AG04449 (cell line): ENCODE measurements around the gene OPHN1.

Experiments
- CTCF ChIA-PET: fragments of 350-600 bp; formaldehyde crosslinking; extraction: SDS; loops from one replicate; lab custom pipeline; 2021; ENCODE audit warnings: antibody characterized with exemption; lab: Yijun Ruan, JAX
- POLR2A ChIA-PET: fragments of 400-600, 350-600 bp; formaldehyde crosslinking; extraction: SDS; loops from one replicate; lab custom pipeline; 2020; ENCODE audit warnings: antibody characterized with exemption, inconsistent platforms; lab: Yijun Ruan, JAX
- DNase-seq: peaks from one replicate; pipeline ENCODE4 v3.0.0-alpha.2; 2010; ENCODE audit warnings: low read depth, low spot score
- H3K4me3 ChIP-seq: 2 replicates; pipeline ENCODE4 v1.5.1; 2011; ENCODE audit warnings: low read depth, mild to moderate bottlenecking, control low read depth, low read length
- TF ChIP-seq, protein P1 (sequence below): IDR thresholded peaks from one replicate; pipeline ENCODE4 v1.5.1; 2011; ENCODE audit warnings: mild to moderate bottlenecking, moderate library complexity, low read length, control low read depth, inconsistent platforms; ENCODE audit not compliant: insufficient read depth; ENCODE audit errors: missing control alignments

Gene OPHN1

DNA sequence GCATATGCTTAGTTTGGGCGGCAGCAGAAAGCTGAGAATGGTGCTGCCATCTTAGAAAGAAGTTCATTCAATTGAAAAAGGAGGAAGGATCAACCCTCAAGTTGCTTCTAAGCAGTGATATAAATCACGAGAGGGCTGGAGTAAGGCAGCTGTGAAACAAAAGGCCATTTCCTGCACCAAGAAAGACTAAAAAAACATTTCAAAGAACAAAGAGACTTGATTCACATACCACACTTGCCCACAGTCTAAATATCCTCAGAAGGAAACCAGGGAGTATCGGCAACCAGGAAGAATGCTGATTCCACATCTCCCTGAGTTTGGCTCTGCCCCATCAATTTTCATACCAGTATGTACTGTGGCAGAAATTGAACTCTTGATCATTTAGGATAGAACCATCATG lies 240.1 kb downstream of the OPHN1 start:
- ChIA-PET CTCF (interaction anchor here (0.9 to 1.1 kb wide), 2 partner anchors 10 to 270 kb away, joined by 3 to 6 read pairs; no protein-coding TSS in a partner anchor), POLR2A (no interaction called here)
- TF ChIP-seq, protein P1, sequence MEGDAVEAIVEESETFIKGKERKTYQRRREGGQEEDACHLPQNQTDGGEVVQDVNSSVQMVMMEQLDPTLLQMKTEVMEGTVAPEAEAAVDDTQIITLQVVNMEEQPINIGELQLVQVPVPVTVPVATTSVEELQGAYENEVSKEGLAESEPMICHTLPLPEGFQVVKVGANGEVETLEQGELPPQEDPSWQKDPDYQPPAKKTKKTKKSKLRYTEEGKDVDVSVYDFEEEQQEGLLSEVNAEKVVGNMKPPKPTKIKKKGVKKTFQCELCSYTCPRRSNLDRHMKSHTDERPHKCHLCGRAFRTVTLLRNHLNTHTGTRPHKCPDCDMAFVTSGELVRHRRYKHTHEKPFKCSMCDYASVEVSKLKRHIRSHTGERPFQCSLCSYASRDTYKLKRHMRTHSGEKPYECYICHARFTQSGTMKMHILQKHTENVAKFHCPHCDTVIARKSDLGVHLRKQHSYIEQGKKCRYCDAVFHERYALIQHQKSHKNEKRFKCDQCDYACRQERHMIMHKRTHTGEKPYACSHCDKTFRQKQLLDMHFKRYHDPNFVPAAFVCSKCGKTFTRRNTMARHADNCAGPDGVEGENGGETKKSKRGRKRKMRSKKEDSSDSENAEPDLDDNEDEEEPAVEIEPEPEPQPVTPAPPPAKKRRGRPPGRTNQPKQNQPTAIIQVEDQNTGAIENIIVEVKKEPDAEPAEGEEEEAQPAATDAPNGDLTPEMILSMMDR: no peak
- DNase-seq: no peak
- H3K4me3 ChIP-seq: no peak overlapping the region

DNA sequence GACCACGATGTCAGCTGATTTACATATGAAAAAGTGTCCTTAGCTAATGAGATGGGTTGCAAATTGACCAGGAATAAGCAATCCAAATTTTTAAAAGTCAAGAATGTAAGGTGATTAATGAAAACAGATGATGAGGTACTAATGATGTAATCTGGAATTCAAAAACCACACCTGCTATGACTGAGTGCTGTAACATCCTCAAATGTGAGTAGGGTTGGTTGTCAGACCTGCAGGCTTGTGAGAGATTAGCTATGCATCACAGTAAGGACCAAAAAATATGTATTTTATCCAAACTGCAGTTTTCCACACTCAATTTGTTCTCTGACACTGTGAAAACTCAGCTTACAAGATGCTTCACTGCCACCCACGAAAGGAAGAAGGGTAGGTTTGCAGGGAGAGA lies 242.5 kb downstream of the OPHN1 start:
- TF ChIP-seq, protein P1: no peak
- ChIA-PET POLR2A (interaction anchor here (0.6 kb wide), 1 partner anchor 17 kb away, joined by 3 read pairs; no protein-coding TSS in a partner anchor), CTCF (no interaction called here)
- H3K4me3 ChIP-seq: no peak overlapping the region
- no peak for DNase-seq

DNA sequence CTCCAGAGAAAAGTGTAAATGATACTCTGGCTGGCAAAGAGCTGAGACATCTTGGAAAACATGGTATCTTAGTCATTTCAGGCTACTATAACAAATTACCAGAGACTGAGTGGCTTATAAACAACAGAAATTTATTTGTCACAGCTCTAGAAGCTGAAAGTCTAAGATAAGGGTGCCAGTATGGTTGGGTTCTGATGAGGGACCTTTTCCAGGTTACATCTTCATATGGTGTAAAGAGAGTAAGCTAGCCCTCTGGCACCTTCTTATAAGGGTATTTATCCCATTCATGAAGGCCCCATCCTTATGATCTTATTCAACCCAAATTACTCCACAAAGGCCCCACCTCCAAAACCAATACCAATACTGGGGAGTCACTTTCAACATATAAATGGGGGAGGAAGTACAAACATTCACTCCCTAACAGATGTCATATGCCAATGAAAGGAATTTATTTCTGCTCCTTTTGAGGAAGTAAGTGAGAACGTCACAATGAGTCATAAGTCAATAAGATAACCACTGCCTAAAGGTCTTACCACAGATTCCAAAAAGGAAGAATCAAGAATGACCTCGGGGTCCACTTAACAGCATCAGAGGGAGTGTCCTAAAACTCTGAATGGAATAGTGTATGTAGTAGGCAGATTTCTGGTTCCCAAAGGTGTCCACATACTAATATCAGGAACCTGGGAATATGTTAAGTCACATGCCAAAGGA lies 246.6 kb downstream of the OPHN1 start:
- DNase-seq: no peak
- no peak overlapping the region for H3K4me3 ChIP-seq
- TF ChIP-seq, protein P1: no peak
- ChIA-PET POLR2A (no interaction called here), CTCF (interaction anchor here (1.3 to 3.6 kb wide), 4 partner anchors 10 to 326 kb away, joined by 3 to 18 read pairs (median 4); no protein-coding TSS in a partner anchor)

DNA sequence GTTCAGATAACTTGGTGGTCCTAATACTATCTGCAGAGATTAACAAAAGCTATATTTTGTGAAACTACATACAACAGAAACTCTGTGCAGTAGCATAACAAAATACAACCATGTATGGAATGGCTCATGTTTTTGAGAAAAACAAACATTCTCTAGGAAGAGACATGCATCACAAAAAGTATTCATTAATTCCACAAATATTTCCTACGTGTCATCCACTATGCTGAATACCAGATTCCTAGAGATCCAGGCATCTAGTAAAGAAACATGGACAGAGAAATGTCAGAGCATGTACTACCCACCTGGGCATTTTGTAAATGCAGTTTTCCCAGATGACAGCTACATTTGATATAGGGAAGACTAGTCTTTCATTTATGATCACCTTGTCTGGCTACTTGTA lies 248.1 kb downstream of the OPHN1 start:
- TF ChIP-seq, protein P1: no peak
- no peak overlapping the region for H3K4me3 ChIP-seq
- DNase-seq: no peak
- ChIA-PET CTCF (interaction anchor here (0.8 to 3.6 kb wide), 5 partner anchors 10 to 279 kb away, joined by 3 to 18 read pairs (median 3); no protein-coding TSS in a partner anchor), POLR2A (no interaction called here)

DNA sequence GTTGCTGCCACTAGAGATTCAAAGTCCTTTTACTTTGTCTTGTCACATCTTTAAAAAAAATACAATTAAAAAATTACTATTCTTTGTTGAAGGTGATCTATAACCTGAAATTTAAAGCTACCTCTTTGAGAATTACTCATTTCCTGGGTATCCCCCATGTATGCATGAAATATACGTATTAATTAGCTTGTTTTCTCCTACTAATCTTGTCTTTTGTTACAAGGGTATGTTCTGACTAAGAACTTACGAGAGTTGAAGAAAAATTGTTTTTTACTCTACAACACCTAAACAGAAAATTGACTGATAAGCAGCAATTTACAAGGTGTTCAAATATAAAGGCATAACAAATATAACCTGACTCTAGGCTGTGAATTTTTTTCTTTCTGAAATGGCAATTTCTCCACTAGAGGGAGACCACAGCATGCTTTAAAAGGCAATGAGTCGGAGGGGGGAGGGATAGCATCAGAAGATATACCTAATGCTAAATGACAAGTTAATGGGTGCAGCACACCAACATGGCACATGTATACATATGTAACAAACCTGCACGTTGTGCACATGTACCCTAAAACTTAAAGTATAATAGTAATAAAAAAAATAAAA lies 249.6 kb downstream of the OPHN1 start:
- no peak for DNase-seq
- CTCF ChIA-PET: interaction anchor here (0.7 to 2.1 kb wide), 14 partner anchors 9 to 528 kb away, joined by 3 to 13 read pairs (median 4); no protein-coding TSS in a partner anchor
- TF ChIP-seq, protein P1: peak; percentile 37
- no peak overlapping the region for H3K4me3 ChIP-seq
- POLR2A ChIA-PET: no interaction called here

DNA sequence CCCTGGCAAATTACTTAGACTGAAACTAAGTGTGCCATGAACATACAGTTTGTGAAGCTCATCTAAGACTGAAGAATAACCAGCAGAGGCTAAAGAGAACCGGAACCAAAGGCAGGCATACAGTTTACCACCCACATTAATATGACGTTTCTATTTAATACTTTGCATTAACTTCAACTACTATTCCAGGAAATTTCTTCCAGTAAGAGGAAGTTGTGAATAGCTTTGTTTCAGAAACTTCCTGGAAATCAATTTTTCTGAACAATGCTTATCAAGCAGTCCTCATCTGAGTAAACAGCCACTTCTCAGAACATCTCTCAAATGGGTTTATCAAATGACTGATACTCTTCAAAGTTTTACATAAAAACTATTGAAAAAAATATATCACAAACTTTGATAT lies 252.7 kb downstream of the OPHN1 start:
- H3K4me3 ChIP-seq: no peak overlapping the region
- DNase-seq: no peak
- POLR2A ChIA-PET: no interaction called here
- CTCF ChIA-PET: no interaction called here
- TF ChIP-seq, protein P1: no peak
